ENCODE results near the gene CFAP157.

CFAP157 gene

DNA sequence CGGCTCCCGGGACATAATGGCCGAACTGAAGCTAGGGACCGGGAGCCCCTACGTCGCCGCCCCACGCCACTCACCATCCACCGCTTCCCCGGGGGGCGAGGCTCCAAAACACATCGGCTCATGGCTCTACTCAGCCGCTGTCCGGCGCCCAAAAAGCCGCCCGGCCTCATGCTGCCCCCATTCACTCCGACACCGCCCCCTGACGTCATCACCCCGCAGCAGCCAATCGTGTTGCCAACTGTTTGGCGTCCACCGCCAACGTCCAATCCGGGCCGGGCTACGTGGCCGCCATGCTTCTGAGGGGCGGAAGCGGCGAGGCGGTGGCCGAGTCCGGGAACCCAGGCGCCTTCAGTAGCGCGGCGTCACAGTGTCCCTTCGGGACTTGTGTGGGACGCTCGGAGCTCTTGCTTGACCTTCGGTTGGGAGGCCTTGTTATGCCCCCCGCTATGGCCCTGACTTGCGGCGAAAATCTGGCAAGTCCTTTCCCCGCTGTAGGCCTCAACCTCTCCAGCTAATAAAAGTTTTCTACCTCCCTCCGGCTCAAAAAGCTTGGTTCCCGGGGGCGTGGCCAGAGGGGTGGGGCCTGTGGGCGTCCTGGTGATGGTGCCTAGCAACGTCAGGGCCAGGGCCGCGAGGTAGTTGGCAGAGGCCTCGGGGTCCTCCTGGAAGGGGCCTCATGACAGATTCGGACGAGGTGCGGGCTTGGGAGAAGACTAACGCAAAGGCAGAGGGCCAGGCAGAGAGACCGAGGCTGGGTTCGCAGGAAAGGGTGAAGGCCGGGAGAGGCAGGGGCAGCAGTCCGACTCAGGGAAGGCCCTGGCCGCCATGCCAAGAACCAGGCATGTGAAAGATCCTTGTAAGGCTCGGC is 8.9 kb downstream of the CFAP157 start, which contains the start of the genes PTRH1 and TTC16:
Gene PTRH1 (minus strand): TSS at position 194 of the 868 bp plus-strand sequence. CDS start 24 bp downstream, at position 170.
Gene TTC16 (plus strand): TSS at position 610 of the 868 bp plus-strand sequence. CDS start 67 bp downstream, at position 677.
- peak; percentile 63 for DNase-seq (ENCODE audit: low read depth)

GRCh38 chr9:127716412-127716811 is 9.6 kb downstream of the CFAP157 start:
- no peak for DNase-seq (ENCODE audit: low read depth)

DNA sequence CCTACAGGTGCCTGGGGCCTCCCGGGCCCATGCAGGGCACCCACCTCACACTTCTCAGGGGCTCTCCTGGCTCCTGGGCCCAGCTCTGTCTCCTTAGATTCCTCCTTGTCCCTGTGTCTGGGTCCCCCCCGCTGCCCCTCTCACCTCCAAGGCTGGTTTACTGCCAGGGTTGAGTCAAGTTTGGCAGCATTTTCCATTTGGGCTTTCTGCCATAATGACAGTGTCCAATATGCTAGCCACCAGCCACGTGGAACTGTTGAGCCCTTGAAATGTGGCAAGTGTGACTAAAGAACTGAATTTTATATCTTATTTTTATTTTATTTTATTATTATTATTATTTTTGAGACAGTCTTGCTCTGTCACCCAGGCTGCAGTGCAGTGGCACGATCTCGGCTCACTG is 11.0 kb downstream of the CFAP157 start:
- no peak for DNase-seq (ENCODE audit: low read depth)

GRCh38 chr9:127720031-127720864 is 13.5 kb downstream of the CFAP157 start:
- no peak for DNase-seq (ENCODE audit: low read depth)

- DNase-seq (ENCODE audit: low read depth): no peak
Observed at GRCh38 chr9:127720865-127721227, 14.1 kb downstream of the CFAP157 start.

GRCh38 chr9:127721391-127721821 is 14.6 kb downstream of the CFAP157 start:
- no peak for DNase-seq (ENCODE audit: low read depth)

GRCh38 chr9:127722055-127722745 is 15.4 kb downstream of the CFAP157 start:
- DNase-seq (ENCODE audit: low read depth): no peak

GRCh38 chr9:127723013-127723412 is 16.2 kb downstream of the CFAP157 start:
- DNase-seq (ENCODE audit: low read depth): no peak

DNA sequence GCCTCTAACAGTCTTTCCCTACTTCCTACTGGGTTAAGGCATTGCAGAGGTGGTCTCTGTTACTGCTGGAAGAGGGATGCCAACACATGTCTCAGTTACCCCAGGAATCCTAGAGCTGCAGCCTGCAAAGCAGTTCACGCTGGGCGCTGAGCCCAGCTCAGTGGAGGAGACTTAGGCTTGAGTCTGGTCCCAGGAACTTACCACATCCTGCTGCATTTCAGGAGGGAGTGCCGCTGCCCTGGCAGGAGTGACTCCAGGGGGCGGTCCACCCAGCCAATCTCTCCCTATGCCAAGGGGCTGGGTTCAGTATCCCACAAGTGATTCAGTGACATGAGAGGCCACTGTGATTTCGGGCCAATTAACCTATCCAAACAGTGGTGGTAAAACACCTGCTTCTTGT is 16.7 kb downstream of the CFAP157 start:
- DNase-seq (ENCODE audit: low read depth): no peak

- no peak for DNase-seq (ENCODE audit: low read depth)
Observed at GRCh38 chr9:127724012-127724411, 17.2 kb downstream of the CFAP157 start.

GRCh38 chr9:127726871-127727270 is 20.1 kb downstream of the CFAP157 start:
- DNase-seq (ENCODE audit: low read depth): no peak

DNA sequence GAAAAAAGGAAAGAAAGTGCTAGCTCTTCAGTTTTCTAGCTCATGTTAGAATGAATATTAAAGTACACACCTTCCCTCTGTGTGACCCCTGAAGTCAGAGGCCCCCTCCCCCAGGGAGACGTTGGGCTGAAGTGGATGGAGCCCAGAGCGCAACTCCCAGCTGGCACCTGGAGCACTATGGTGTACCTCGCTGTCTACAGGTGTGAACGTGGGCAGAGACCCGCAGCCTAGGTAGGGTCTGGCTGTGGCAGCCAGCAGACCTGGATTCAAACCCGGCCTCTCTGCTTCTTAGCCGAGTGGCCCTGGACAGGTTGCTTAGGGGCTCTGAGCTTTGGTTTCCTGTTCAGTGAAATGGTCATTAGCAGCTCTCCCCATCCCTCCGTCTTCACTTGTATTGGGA is 22.0 kb downstream of the CFAP157 start:
- no peak for DNase-seq (ENCODE audit: low read depth)

DNA sequence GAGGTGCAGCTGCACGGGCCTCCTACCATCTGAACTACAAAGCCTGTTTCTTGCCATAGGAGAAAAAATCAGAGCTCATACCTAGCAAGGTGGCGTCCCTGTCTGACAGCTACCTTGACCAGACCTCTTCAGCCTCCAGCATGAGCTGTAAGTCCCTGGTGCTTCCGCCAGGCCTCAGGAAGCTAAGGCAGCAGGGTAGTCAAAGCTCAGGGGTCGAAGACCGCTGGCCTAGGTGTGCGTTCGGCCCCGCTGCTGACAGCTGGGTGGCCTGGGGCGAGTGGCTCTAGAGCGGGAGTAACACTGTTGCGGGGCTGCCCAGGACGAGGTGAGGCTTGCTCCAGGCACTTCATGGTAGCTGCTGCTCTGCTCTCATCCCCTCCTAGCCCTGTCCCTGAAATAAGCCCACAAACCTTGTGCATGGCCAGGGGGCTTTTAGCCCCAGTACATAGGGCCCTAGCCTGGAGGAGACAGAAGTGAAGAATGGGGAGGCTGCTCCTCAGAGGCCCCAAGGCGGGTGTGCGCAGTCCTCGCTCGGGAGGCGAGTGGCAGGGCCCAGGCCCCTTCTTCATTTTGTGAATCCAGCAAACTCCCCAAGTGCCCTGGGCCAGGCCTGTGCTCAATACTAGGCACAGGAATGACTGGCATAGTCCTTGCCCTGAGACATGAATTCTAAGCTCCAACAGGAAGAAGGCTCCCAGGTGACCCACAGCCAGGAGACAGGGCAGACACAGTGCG is 22.9 kb downstream of the CFAP157 start:
- no peak for DNase-seq (ENCODE audit: low read depth)

GRCh38 chr9:127730262-127730661 is 23.5 kb downstream of the CFAP157 start:
- no peak for DNase-seq (ENCODE audit: low read depth)

GRCh38 chr9:127730799-127731410 is 24.1 kb downstream of the CFAP157 start:
- no peak for DNase-seq (ENCODE audit: low read depth)

GRCh38 chr9:127731938-127732337 is 25.1 kb downstream of the CFAP157 start:
- DNase-seq (ENCODE audit: low read depth): no peak

GRCh38 chr9:127732444-127732843 is 25.7 kb downstream of the CFAP157 start:
- no peak for DNase-seq (ENCODE audit: low read depth)

DNA sequence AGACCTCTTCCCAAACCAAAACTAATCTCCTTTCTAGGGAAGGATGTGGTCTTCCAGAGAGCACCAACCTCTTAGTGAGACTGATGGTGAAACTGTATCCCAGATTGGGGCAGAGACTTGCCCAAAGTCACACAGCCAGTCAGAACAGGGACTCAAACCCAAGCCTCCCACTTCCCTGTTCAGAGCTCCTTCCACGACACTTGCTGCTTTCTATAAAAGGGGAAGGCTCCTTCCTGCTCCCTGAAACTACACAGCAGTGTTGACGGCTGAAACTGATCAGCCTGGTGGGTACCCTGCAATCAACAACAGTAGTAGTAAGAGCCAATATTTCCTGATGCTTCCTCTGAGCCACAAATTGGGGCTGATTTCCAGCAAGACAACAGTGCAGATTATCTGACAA is 26.8 kb downstream of the CFAP157 start:
- no peak for DNase-seq (ENCODE audit: low read depth)

- no peak for DNase-seq (ENCODE audit: low read depth)
Observed at GRCh38 chr9:127734247-127734746, 27.5 kb downstream of the CFAP157 start.

GRCh38 chr9:127734747-127735529 is 28.1 kb downstream of the CFAP157 start, which contains the start of gene TOR2A:
Gene TOR2A (minus strand): TSS chr9:127735294. CDS start chr9:127735270, 24 bp downstream.
- DNase-seq (ENCODE audit: low read depth): peak; percentile 56
